OCI-LY1 (cell line): ENCODE measurements around the gene FAM131A.

ENCODE experiments used
- EZH2 ChIP-seq: fragments of 200-600 bp; sonication (generic), shearing (Covaris generic); IDR thresholded peaks from 2 replicates; pipeline ENCODE4 v1.8.0; 2017; ENCODE audit warnings: borderline replicate concordance, mixed run types, mild to moderate bottlenecking, antibody characterized with exemption, low read length, moderate library complexity, mixed read lengths
- TF ChIP-seq, protein P1 (sequence below): fragments of 200-600 bp; sonication (generic), shearing (Covaris generic); IDR thresholded peaks from 2 replicates; pipeline ENCODE4 v1.5.1; 2017; ENCODE audit warnings: mild to moderate bottlenecking, antibody characterized with exemption, low read length, moderate library complexity, mixed read lengths

DNA sequence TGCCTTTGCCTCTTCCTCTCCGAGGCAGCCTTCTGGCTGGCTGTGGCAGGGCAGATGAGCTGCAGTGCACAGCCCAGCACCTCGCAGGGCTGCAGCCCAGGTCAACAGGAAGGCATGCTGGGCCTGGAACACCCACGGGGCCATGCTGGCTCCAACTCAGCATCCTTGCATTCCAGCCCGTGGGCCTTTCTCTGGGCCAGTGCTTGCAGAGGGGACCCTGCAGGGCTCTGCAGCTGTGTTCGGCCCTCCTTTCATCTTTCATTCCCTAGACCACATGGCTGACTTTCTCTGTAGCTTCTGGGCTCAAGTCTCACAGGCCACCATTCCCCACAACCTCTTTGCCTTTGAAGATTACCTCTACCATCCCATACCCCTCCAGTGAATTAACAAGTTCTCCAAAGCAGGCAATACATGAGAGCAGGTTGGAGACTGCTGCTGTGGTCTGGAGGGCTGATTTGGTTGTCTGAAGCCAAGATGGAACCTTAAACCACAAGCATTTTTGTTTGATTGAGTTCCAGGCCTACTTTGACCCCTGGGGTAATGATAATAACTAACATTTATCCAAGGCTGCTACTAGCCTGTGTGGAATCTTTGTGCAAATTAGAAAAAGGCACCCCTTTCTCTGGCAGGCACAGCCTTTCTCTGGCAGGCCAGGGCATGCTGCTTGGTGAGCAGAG is 5.9 kb downstream of the FAM131A start:
- no peak for TF ChIP-seq EZH2
- TF ChIP-seq, protein P1, sequence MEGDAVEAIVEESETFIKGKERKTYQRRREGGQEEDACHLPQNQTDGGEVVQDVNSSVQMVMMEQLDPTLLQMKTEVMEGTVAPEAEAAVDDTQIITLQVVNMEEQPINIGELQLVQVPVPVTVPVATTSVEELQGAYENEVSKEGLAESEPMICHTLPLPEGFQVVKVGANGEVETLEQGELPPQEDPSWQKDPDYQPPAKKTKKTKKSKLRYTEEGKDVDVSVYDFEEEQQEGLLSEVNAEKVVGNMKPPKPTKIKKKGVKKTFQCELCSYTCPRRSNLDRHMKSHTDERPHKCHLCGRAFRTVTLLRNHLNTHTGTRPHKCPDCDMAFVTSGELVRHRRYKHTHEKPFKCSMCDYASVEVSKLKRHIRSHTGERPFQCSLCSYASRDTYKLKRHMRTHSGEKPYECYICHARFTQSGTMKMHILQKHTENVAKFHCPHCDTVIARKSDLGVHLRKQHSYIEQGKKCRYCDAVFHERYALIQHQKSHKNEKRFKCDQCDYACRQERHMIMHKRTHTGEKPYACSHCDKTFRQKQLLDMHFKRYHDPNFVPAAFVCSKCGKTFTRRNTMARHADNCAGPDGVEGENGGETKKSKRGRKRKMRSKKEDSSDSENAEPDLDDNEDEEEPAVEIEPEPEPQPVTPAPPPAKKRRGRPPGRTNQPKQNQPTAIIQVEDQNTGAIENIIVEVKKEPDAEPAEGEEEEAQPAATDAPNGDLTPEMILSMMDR, result no peak
